ENCODE measurements around the gene SMAP1.
A peak's percentile ranks its signal among the peaks of the same experiment; 100 is the strongest.

SMAP1 gene

GRCh38 chr6:70842541-70842940, 174.9 kb downstream of the SMAP1 start:
- no peak for DNase-seq (ENCODE audit: low spot score)

GRCh38 chr6:70843328-70843918, 175.7 kb downstream of the SMAP1 start:
- DNase-seq (ENCODE audit: low spot score): peak; percentile 11

GRCh38 chr6:70844301-70844700, 176.6 kb downstream of the SMAP1 start:
- DNase-seq (ENCODE audit: low spot score): no peak

- DNase-seq (ENCODE audit: low spot score): no peak
These were observed 178.6 kb downstream of the SMAP1 start for GRCh38 chr6:70846207-70846835.

- DNase-seq (ENCODE audit: low spot score): no peak
These were observed 179.7 kb downstream of the SMAP1 start for GRCh38 chr6:70847106-70848084.

GRCh38 chr6:70849348-70850069, 181.8 kb downstream of the SMAP1 start:
- no peak for DNase-seq (ENCODE audit: low spot score)

- DNase-seq (ENCODE audit: low spot score): no peak
These were observed 185.1 kb downstream of the SMAP1 start for GRCh38 chr6:70852667-70853246.

- peak; percentile 71 for DNase-seq (ENCODE audit: low spot score)
These were observed 189.8 kb downstream of the SMAP1 start for GRCh38 chr6:70857387-70858077.

GRCh38 chr6:70860045-70860444, 192.4 kb downstream of the SMAP1 start:
- no peak for DNase-seq (ENCODE audit: low spot score)

GRCh38 chr6:70860920-70861319, 193.2 kb downstream of the SMAP1 start:
- DNase-seq (ENCODE audit: low spot score): no peak

GRCh38 chr6:70863343-70863742, 195.7 kb downstream of the SMAP1 start:
- no peak for DNase-seq (ENCODE audit: low spot score)

- no peak for DNase-seq (ENCODE audit: low spot score)
These were observed 196.7 kb downstream of the SMAP1 start for GRCh38 chr6:70864401-70864800.

GRCh38 chr6:70872469-70872868, 204.8 kb downstream of the SMAP1 start:
- no peak for DNase-seq (ENCODE audit: low spot score)

GRCh38 chr6:70874181-70874913, 206.7 kb downstream of the SMAP1 start:
- DNase-seq (ENCODE audit: low spot score): no peak

- no peak for DNase-seq (ENCODE audit: low spot score)
These were observed 211.8 kb downstream of the SMAP1 start for GRCh38 chr6:70879496-70879895.

- peak; percentile 81 for DNase-seq (ENCODE audit: low spot score)
These were observed 216.6 kb downstream of the SMAP1 start for GRCh38 chr6:70884074-70884983.

GRCh38 chr6:70886071-70886470, 218.4 kb downstream of the SMAP1 start:
- no peak for DNase-seq (ENCODE audit: low spot score)

- no peak for DNase-seq (ENCODE audit: low spot score)
These were observed 219.0 kb downstream of the SMAP1 start for GRCh38 chr6:70886661-70887060.

GRCh38 chr6:70889270-70889669, 221.6 kb downstream of the SMAP1 start:
- no peak for DNase-seq (ENCODE audit: low spot score)
